Measurements from ENCODE around the gene MRPL50. TPM values are rescaled to one million over a fixed set of nuclear protein-coding genes. Genes with fewer than 3 reads are reported as not detected.

MRPL50 gene
- total RNA-seq, 2 donors from 2014 or later: 9.5 to 14.1 TPM

Other genes starting within 250 kb of the MRPL50 start
- not detected for gene BAAT, start 13.6 kb downstream of the MRPL50 start, total RNA-seq
- gene ZNF189, start 233 bp upstream of the MRPL50 start, total RNA-seq: 10 to 100 TPM in 1 of 2 donors, 1 to 10 TPM in 1; 8.8 to 10.5 TPM
- gene ALDOB, start 37.2 kb upstream of the MRPL50 start, total RNA-seq: not detected
- gene RNF20, start 135.2 kb upstream of the MRPL50 start, total RNA-seq: 10 to 100 TPM; 42.1 to 49.9 TPM
- not detected for gene PPP3R2, start 196.4 kb upstream of the MRPL50 start, total RNA-seq